ENCODE results near the gene TPM2.
"Not testable (repeated sequence)": the region's sequence is repeated elsewhere in the genome, so short reads cannot be mapped to it uniquely, and the experiment has no call there.

The TPM2 gene

GRCh38 chr9:35650341-35651158 is 39.2 kb downstream of the TPM2 start, which contains the start of gene SIT1:
TSS of gene SIT1 (minus strand) at chr9:35650931. CDS start at chr9:35650853, 78 bp downstream.
- no peak for DNase-seq

- DNase-seq = no peak
Observed at GRCh38 chr9:35649431-35650340, 40.0 kb downstream of the TPM2 start.

GRCh38 chr9:35646533-35647265 is 43.0 kb downstream of the TPM2 start:
- DNase-seq = peak; percentile 91

- DNase-seq = no peak
Observed at GRCh38 chr9:35646153-35646532, 43.6 kb downstream of the TPM2 start.

GRCh38 chr9:35645736-35646135 is 44.0 kb downstream of the TPM2 start:
- not testable (repeated sequence) for DNase-seq

- no peak for DNase-seq
Observed at GRCh38 chr9:35643046-35643445, 46.7 kb downstream of the TPM2 start.

GRCh38 chr9:35641478-35641877 is 48.2 kb downstream of the TPM2 start:
- DNase-seq = not testable (repeated sequence)

GRCh38 chr9:35640431-35640830 is 49.3 kb downstream of the TPM2 start:
- not testable (repeated sequence) for DNase-seq

GRCh38 chr9:35639631-35640030 is 50.1 kb downstream of the TPM2 start:
- no peak for DNase-seq

- DNase-seq = not testable (repeated sequence)
Observed at GRCh38 chr9:35639225-35639624, 50.5 kb downstream of the TPM2 start.

- not testable (repeated sequence) for DNase-seq
Observed at GRCh38 chr9:35638751-35639150, 51.0 kb downstream of the TPM2 start.

GRCh38 chr9:35637427-35637955 is 52.2 kb downstream of the TPM2 start:
- DNase-seq = not testable (repeated sequence)

- DNase-seq = not testable (repeated sequence)
Observed at GRCh38 chr9:35636877-35637246, 52.9 kb downstream of the TPM2 start.

- DNase-seq = no peak
Observed at GRCh38 chr9:35636135-35636876, 53.4 kb downstream of the TPM2 start.

- no peak for DNase-seq
Observed at GRCh38 chr9:35635730-35636129, 54.0 kb downstream of the TPM2 start.
